DND-41 (cell line): ENCODE data around the gene SEPTIN3.

Experiments used
- ATAC-seq: fragments of 200-7000 bp; cut with Tn5 transposase; 3 replicates; pipeline ENCODE4 v1.9.1; 2021; ENCODE audit warnings: low read depth; ENCODE audit not compliant: insufficient read depth
- DNase-seq: peaks from one replicate; pipeline ENCODE4 v3.0.0-alpha.2; 2020
- H2AFZ ChIP-seq: 2 replicates; pipeline ENCODE4 v1.6.0; 2012; ENCODE audit warnings: low read depth, low read length
- H3K27ac ChIP-seq: 2 replicates; pipeline ENCODE4 v1.5.1; 2012; ENCODE audit warnings: low read length, inconsistent platforms
- H3K27me3 ChIP-seq: fragments of 200-600 bp; sonication (generic); 2 replicates; pipeline ENCODE4 v1.6.0; 2012; ENCODE audit warnings: low read length, mild to moderate bottlenecking, inconsistent platforms; ENCODE audit not compliant: insufficient read depth, poor library complexity
- H3K36me3 ChIP-seq: 2 replicates; pipeline ENCODE4 v1.5.1; 2012; ENCODE audit warnings: low read length, inconsistent platforms; ENCODE audit not compliant: insufficient read depth
- H3K4me1 ChIP-seq: 2 replicates; pipeline ENCODE4 v1.5.1; 2012; ENCODE audit warnings: mild to moderate bottlenecking, low read length; ENCODE audit not compliant: insufficient read depth
- H3K4me2 ChIP-seq: 2 replicates; pipeline ENCODE4 v1.6.0; 2012; ENCODE audit warnings: mild to moderate bottlenecking, moderate library complexity, low read length, inconsistent platforms; ENCODE audit not compliant: insufficient read depth
- H3K4me3 ChIP-seq, 2 experiments: fragments of 200-600 bp in 1 of 2; shearing (Covaris generic) in 1 of 2; 2 replicates each; pipeline ENCODE4 v1.5.1; 2012 to 2016; ENCODE audit warnings: inconsistent platforms in 2 of 2, low read length in 2 of 2, mild to moderate bottlenecking in 2 of 2, low read depth in 1 of 2, moderate library complexity in 1 of 2
- H3K79me2 ChIP-seq: 2 replicates; pipeline ENCODE4 v1.6.0; 2012; ENCODE audit warnings: low read length, inconsistent platforms; ENCODE audit not compliant: insufficient read depth
- H3K9ac ChIP-seq: 2 replicates; pipeline ENCODE4 v1.6.0; 2012; ENCODE audit warnings: low read depth, mild to moderate bottlenecking, inconsistent platforms, low read length, moderate library complexity
- H3K9me3 ChIP-seq: 2 replicates; pipeline ENCODE4 v1.5.1; 2012; ENCODE audit warnings: low read length, moderate library complexity, mild to moderate bottlenecking, inconsistent platforms; ENCODE audit not compliant: insufficient read depth, severe bottlenecking
- H4K20me1 ChIP-seq: 2 replicates; pipeline ENCODE4 v1.6.0; 2012; ENCODE audit warnings: low read length; ENCODE audit not compliant: insufficient read depth
- EZH2 ChIP-seq: IDR thresholded peaks from 3 replicates; pipeline ENCODE4 v1.6.1; 2012; ENCODE audit warnings: borderline replicate concordance, low read depth, mild to moderate bottlenecking, moderate library complexity, low read length, inconsistent platforms; ENCODE audit not compliant: severe bottlenecking
- TF ChIP-seq, protein P1 (sequence below): IDR thresholded peaks from 2 replicates; pipeline ENCODE4 v1.5.1; 2012; ENCODE audit warnings: borderline replicate concordance, low read length, moderate library complexity, mild to moderate bottlenecking; ENCODE audit not compliant: poor library complexity, severe bottlenecking; ENCODE audit errors: extremely low read depth

Gene SEPTIN3

DNA sequence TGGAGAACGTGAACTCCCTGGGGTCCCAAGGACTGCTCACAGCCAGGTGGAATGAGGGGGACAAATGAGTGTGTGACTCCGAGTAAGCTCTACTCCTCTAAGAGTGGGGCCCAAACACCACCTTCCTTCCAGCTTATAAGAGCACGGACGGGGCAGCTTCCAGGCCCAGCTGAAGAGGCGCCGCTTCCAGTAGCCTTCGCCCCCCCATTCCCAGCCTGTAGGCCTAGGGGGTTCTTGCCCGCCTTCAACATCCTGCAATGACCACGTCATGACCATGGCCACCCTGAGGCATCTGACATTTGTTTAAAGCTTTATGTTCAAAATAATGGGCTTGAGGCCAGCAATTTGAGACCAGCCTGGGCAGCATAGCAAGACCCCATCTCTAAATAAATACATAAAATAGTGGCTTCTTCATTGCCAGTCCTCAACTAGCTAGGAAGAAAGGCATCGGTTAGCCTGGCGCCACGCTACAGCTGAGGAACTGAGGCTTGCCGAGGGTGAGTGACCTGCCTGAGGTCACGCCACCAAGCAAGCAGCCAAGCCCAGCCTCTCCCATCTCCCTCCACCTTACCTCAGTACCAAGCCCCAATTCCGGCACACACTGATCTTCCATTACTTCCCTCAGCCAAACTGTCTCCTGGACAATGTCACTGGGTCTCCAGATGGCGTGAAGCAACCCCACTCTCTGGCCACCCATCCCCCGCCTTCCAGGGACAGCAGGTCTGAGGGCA, 34.8 kb upstream of the SEPTIN3 start:
- ATAC-seq (peak; percentile 1; the same call in 1 of the 3 replicates), DNase-seq (no peak)
- Histone ChIP-seq H3K79me2 (peaks cover 26% of the 10 kb centered on the region), H3K36me3 (peaks cover 67% of the 10 kb centered on the region), H3K27ac (no peak overlapping the region), H3K9ac (no peak overlapping the region), H3K4me2 (no peak overlapping the region), H3K4me1 (no peaks in the 10 kb centered on the region), H3K9me3 (no peaks in the 10 kb centered on the region), H4K20me1 (peaks cover 55% of the 10 kb centered on the region), H2AFZ (no peak overlapping the region), H3K4me3 (no peak overlapping the region), H3K27me3 (no peaks in the 10 kb centered on the region)
- TF ChIP-seq EZH2 = no peak
- TF ChIP-seq, protein P1, sequence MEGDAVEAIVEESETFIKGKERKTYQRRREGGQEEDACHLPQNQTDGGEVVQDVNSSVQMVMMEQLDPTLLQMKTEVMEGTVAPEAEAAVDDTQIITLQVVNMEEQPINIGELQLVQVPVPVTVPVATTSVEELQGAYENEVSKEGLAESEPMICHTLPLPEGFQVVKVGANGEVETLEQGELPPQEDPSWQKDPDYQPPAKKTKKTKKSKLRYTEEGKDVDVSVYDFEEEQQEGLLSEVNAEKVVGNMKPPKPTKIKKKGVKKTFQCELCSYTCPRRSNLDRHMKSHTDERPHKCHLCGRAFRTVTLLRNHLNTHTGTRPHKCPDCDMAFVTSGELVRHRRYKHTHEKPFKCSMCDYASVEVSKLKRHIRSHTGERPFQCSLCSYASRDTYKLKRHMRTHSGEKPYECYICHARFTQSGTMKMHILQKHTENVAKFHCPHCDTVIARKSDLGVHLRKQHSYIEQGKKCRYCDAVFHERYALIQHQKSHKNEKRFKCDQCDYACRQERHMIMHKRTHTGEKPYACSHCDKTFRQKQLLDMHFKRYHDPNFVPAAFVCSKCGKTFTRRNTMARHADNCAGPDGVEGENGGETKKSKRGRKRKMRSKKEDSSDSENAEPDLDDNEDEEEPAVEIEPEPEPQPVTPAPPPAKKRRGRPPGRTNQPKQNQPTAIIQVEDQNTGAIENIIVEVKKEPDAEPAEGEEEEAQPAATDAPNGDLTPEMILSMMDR = no peak

- H3K79me2 ChIP-seq = peaks cover 30% of the 10 kb centered on the region
- H3K27ac ChIP-seq = no peak overlapping the region
- H2AFZ ChIP-seq = no peak overlapping the region
- no peak overlapping the region for H3K4me2 ChIP-seq
- ATAC-seq (no peak), DNase-seq (no peak)
- 0 out of 2 replicates have a peak, but pooled peaks cover 1% of the 10 kb centered on the region for H3K4me1 ChIP-seq
- no peak overlapping the region for H3K4me3 ChIP-seq
- no peaks in the 10 kb centered on the region for H3K9me3 ChIP-seq
- no peak for TF ChIP-seq EZH2
- TF ChIP-seq, protein P1 = no peak
- H3K9ac ChIP-seq = no peak overlapping the region
- H3K36me3 ChIP-seq = peaks cover 71% of the 10 kb centered on the region
- peaks cover 58% of the 10 kb centered on the region for H4K20me1 ChIP-seq
- H3K27me3 ChIP-seq = no peaks in the 10 kb centered on the region
These were observed 34.3 kb upstream of the SEPTIN3 start for GRCh38 chr22:41935015-41935351.

DNA sequence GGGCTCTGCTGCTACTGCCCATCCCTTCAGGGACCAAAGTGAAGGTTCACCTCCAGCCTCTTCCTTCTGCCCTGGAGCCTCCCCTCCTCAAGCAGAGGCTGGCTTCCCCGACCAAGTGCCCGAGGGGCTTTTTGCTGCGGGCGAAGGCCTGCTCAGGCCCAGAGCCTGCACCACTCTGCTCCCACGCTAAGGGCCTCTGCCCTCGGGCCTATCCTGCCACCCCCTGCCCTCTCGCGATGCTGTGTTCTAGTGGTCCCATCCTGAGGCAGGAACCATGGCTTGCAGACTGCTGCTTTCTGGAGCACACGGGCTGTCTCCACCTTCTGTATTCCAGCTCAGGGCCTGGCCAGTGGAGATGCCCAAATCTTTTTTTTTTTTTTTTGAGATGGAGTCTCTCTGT, 33.7 kb upstream of the SEPTIN3 start:
- peaks cover 76% of the 10 kb centered on the region for H3K36me3 ChIP-seq
- no peak overlapping the region for H3K9ac ChIP-seq
- no peak overlapping the region for H3K4me2 ChIP-seq
- 0 out of 2 replicates have a peak, but pooled peaks cover 4% of the 10 kb centered on the region for H3K4me1 ChIP-seq
- DNase-seq (no peak), ATAC-seq (peak; percentile 21; the same call in 1 of the 3 replicates)
- no peak overlapping the region for H2AFZ ChIP-seq
- H3K9me3 ChIP-seq = no peaks in the 10 kb centered on the region
- no peaks in the 10 kb centered on the region for H3K27me3 ChIP-seq
- no peak overlapping the region for H3K27ac ChIP-seq
- TF ChIP-seq, protein P1 = no peak
- TF ChIP-seq EZH2 = no peak
- H3K79me2 ChIP-seq = peaks cover 33% of the 10 kb centered on the region
- peaks cover 61% of the 10 kb centered on the region for H4K20me1 ChIP-seq
- H3K4me3 ChIP-seq = no peak overlapping the region

DNA sequence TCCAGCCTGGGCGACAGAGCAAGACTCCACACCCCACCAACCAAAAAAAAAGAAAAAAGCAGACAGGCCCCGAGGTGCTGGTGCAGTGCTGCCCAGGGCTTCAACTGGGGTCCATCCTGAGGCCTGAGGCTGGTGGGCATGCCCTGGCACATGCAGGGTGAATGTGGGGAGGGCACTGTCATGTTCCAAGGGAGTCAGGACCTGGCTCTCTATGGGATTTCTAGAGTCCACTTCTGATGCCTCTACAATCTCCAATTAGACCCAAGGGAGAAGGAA, 32.4 kb upstream of the SEPTIN3 start:
- H3K9ac ChIP-seq = no peak overlapping the region
- H3K27me3 ChIP-seq = no peaks in the 10 kb centered on the region
- H3K4me2 ChIP-seq = no peak overlapping the region
- H3K79me2 ChIP-seq = peaks cover 47% of the 10 kb centered on the region
- peaks cover 84% of the 10 kb centered on the region for H3K36me3 ChIP-seq
- no peak for DNase-seq
- no peak overlapping the region for H2AFZ ChIP-seq
- peaks cover 71% of the 10 kb centered on the region for H4K20me1 ChIP-seq
- H3K27ac ChIP-seq = no peak overlapping the region
- ATAC-seq = no peak
- H3K9me3 ChIP-seq = no peaks in the 10 kb centered on the region
- no peak overlapping the region for H3K4me3 ChIP-seq
- H3K4me1 ChIP-seq = peaks cover 17% of the 10 kb centered on the region
- TF ChIP-seq, protein P1 = no peak
- no peak for TF ChIP-seq EZH2
